Endometrial microvascular endothelial cells (primary cell): ENCODE results near the gene ARHGAP32. TPM values are rescaled to one million over a fixed set of nuclear protein-coding genes. Genes with fewer than 3 reads are reported as not detected.
"Not testable (repeated sequence)": the region's sequence is repeated elsewhere in the genome, so short reads cannot be mapped to it uniquely, and the experiment has no call there.

Experiments
- in situ Hi-C: cut with HindIII; loops from 2 replicates; pipeline ENCODE4 v1.10.0; 2017; ENCODE audit warnings: low sequenced_read_pairs, low pct_unique_long_range_greater_than_20kb; ENCODE audit errors: inconsistent ontology term
- total RNA-seq: library from RNA; depleted of rRNA; stranded (reverse); fragments of >200 nt; gene quantifications from one replicate; pipeline ENCODE4 v1.2.3, GENCODE V29; 2015; ENCODE audit errors: inconsistent ontology term

The ARHGAP32 gene
- total RNA-seq, 1 donor from 2014 or later: 2.6 TPM

DNA sequence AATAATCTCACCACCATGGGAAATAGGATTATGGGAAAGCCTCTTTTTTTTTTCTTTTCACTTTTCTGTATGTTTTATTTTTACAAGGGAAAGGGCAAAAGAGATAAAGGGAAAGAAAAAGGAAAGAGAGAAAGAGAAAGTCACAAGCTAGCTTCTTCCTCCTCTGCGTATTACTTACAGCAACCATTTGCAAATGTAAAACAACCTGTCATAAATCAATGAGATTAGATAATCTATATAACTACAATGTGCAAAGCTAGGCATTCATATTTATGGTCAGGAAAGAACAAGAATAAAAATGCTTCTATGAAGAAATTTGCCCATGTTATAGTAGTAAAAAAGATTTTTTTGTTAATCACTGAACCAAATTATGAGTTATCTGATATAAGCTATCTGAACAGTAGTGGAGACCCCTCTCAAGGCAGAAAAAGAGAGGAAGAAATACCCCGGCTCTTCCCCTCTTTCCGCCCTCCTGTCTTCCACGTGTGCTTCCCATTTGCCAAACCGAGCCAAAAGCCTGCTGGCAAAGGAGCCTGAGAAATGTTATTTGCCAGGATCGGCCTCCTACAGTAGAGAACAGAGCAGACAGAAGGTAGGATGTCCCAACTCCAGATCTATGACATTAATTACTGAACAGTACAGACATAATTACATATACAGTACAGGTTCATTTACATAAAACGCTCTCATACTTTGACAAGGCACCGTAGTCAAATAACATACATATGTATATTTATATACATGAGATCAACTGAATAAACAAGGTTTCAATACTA, 50.2 kb downstream of the ARHGAP32 start:
- in situ Hi-C loops: no loop called here

- in situ Hi-C loops: no loop called here
These were observed 60.8 kb downstream of the ARHGAP32 start for GRCh38 chr11:129131316-129131715.

GRCh38 chr11:129128881-129129620, 63.1 kb downstream of the ARHGAP32 start:
- in situ Hi-C loops: not testable (repeated sequence)

DNA sequence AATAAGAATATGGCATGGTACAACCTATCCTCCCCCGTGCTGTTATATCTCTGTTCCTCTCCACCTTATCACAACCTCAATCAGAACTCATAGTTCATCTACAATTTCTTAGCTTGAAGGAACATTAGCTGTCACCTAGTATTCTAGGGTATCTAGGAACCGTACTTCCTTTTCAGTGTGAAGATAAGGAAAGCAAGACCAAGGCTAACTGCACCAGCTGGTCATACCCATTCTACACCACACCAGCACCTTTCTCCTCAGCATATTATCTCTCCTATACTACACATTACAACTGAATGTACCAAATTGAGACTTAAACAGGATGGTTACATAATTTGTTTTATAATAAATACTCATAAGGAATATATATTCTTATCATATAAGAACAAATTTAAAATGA, 73.1 kb downstream of the ARHGAP32 start:
- in situ Hi-C loops: no loop called here

DNA sequence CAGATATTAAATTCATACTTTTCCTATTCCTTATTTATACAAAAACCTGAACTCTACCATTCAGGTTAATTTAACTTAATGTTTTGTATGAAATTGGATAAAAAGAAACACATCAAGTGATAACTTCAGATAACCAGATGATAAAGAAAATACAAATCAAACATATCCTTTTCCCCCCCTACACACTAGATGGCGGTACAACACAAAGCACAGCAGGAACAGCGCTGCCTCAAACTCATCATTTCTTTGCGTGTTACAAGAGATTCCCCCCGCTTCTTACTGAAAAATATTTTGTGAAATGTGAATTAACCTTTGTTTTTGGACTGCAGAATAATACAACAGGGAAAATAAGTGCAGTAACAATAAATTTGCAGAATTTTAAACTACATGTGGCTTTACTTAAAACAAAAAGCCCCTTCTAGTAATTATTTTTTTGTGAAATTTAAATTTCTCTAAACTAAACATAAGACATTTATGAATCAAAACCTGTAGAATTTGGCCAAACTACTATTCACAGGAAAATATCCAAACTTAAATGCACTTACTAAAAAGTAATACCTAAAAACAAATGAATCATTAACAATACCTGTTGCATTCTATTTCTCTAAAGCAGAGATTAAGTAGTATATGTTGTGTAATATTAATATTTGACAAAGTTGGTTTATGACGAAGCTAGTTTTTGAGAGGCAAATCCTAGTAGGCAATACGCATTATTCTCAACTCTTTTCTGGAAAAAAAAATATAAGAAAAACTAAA, 74.4 kb downstream of the ARHGAP32 start:
- in situ Hi-C loops: no loop called here

DNA sequence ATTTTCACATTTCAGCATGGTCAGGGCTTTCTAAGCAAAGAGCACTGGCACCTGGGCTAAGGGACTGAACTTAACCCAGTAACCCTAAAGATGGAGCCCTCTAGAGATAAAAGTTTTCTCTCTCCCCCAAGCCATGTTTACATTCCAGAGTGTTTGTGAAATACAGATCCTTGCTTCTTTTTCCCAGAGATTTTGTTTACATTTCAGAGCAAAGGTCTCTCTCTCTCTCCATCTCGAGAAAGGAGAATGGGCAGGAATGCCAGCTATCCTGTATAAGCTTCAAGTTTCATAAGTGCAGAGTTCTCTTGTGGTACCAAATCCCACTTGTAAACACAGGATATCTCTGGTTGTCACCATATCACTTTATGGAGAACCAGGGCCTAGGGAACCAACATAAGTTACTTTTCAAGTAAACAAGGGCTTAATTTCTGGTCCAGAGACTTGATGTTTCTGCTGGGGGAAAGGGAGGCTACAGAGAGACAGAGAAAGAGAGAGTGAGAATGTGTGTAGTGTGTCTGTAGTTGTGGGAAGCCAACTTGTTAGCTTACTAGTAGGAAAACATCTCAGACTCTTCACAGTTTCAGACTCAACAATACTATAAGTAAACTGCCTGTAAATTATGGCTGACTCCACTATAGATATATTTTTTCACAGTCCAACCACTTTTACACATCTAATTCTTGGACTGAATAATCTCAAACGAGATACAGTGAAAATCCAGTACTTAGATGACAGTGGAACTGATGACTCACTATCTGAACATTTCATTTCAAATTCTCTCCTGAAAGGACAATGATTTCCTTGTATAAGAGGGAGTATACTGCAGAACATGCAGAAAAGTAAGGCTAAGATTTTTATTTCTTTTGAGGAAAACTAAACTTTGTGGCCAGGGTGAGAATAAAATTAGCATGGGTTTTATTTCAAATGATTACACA, 76.2 kb downstream of the ARHGAP32 start:
- in situ Hi-C loops: no loop called here

- in situ Hi-C loops: no loop called here
These were observed 82.4 kb downstream of the ARHGAP32 start for GRCh38 chr11:129109701-129110100.

DNA sequence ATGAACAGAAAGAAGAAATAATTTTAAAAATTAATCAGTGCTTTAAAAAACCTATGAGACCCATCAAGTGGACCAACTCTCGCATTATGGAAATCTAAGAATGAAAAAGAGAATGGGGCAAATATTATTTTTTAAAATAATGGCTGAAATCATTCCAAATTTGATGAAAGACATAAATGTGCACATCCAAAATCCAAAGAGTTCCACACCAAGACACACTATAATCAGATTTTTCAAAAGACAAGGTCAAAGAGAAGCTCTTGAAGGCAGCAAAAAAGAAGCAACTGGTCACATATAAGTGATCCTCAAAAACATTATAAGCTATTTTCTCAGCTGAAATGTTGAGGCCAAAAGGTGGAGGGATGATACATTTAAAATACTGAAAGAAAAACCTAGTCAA, 85.3 kb downstream of the ARHGAP32 start:
- in situ Hi-C loops: no loop called here

DNA sequence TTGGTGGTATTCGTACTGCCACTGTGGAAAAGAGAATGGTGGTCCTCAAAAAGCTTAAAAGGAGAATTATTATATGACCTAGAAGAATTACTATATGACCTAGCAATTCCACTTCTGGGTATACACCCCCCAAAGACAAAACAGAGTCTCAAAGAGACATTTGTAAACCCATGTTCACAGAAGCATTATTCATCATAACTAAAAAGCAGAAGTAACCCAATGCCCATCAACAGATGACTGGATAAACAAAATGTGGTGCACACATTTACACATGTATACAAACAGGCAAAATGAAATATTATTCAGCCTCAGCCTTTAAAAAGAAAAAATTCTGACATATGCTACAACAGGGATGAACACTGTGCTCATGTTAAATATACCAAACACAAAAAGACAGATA, 89.4 kb downstream of the ARHGAP32 start:
- in situ Hi-C loops: no loop called here

GRCh38 chr11:129102225-129102624, 89.9 kb downstream of the ARHGAP32 start:
- in situ Hi-C loops: no loop called here

DNA sequence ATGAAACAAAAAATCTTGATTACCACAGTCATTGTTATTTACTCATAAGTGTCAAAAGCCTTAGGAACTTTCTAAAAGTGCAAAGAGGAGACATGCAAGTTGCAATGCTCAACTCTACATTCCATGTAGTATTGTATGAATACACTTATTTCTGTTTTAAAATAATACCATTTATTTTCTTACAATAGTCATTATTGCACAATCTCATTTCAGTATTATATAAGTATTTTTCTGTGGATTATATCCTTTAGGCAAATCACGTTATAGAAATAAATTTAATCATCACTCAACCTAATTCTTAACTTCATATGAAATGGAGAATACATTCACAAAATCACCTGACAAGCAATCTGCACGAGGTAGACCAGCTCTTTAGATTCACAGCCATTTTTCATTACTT, 98.8 kb downstream of the ARHGAP32 start:
- in situ Hi-C loops: no loop called here

DNA sequence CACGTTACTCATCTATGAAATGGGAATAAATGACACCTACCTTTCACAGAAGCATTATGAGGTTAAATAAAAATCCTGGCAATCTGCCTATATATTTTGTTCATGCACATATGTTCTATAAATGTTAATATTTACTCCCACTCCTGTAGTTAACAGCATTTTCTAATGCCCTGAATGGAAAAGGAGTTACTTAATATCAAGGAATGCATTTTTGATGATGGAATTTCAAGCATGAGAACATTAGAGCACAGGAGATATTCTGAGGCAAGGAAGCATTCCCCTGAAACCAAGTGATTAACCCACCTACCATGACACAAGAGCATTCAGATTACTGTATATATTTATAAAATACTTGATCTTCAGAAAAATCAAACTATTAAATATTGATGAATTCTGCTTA, 102.1 kb downstream of the ARHGAP32 start:
- in situ Hi-C loops: no loop called here

- in situ Hi-C loops: no loop called here
These were observed 102.8 kb downstream of the ARHGAP32 start for GRCh38 chr11:129089279-129089678.

GRCh38 chr11:129086976-129087375, 105.1 kb downstream of the ARHGAP32 start:
- in situ Hi-C loops: no loop called here

DNA sequence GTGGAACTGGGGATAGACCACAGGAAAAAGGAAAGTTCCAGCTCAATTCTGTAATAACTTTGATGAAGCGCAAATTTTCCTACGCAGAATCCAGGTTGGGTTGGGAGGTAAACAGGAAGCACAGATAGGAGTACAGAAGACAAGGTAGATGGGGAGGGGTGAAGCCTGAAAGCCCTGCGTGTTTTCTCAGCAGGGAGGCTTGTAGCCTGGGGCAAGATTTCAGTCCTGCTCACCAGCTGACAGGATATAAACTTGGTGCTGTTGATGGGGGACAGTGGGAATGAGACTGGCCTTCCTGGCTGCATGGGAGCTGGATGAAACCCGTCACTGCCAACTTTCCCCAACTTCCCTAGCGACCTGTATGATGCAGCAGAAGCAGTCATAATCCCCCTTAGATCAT, 114.9 kb downstream of the ARHGAP32 start:
- in situ Hi-C loops: no loop called here

DNA sequence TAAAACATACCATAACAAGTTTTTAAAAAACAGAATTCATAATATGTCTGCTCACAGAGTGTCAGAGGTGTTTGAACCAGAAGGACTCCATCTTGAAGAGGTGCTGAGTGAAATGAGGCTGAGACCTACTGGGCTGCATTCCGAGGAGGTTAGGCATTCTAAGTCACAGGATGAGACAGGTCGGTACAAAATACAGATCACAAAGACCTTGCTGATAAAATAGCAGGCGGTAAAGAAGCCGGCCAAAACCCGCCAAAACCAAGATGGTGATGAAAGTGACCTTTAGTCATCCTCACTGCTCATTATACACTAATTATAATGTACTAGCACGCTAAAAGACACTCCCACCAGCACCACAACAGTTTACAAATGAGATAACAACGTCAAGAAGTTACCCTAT, 116.4 kb downstream of the ARHGAP32 start:
- in situ Hi-C loops: no loop called here

- in situ Hi-C loops: no loop called here
These were observed 124.7 kb downstream of the ARHGAP32 start for GRCh38 chr11:129067454-129067853.

DNA sequence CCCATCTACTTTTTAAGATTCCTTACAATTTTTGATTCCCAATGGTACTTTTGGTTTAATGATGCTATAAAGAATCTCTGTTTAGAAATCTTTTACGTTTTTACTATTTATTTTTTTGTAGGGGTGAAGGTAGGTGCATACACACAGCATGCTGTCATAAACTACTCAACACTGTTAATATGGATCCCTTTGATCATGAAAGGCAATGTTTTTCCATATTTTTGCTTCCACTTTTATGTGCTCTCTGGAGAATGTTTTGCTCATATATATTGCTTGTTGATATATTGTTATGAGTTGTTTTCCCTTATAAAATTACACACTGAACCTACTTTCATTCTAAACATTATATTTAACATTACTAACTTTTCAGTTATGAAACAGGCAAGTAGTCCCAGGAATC, 125.9 kb downstream of the ARHGAP32 start:
- in situ Hi-C loops: no loop called here

GRCh38 chr11:129063118-129063517, 129.0 kb downstream of the ARHGAP32 start:
- in situ Hi-C loops: no loop called here
